Neural crest cell (in vitro differentiated cells): ENCODE results near the gene JPH3. TPM values are rescaled to one million over a fixed set of nuclear protein-coding genes. Genes with fewer than 3 reads are reported as not detected.

Experiments
- DNase-seq: peaks from one replicate; pipeline ENCODE4 v3.0.0; 2021; ENCODE audit warnings: low read depth, mixed read lengths, low spot score
- H3K27ac Mint-ChIP-seq: one replicate; pipeline ENCODE4 v1.8.0; 2021; ENCODE audit warnings: mild to moderate bottlenecking, mixed read lengths; ENCODE audit not compliant: unreplicated experiment
- H3K27me3 Mint-ChIP-seq: 2 replicates; pipeline ENCODE4 v1.8.0; 2021; ENCODE audit warnings: low read depth, mild to moderate bottlenecking, mixed read lengths
- H3K36me3 Mint-ChIP-seq: 2 replicates; pipeline ENCODE4 v1.8.0; 2021; ENCODE audit warnings: low read depth, mild to moderate bottlenecking, mixed read lengths
- H3K4me1 Mint-ChIP-seq: 2 replicates; pipeline ENCODE4 v1.8.0; 2021; ENCODE audit warnings: mixed read lengths
- H3K4me3 Mint-ChIP-seq: one replicate; pipeline ENCODE4 v1.8.0; 2021; ENCODE audit warnings: mild to moderate bottlenecking, mixed read lengths
- H3K9me3 Mint-ChIP-seq: 2 replicates; pipeline ENCODE4 v1.8.0; 2021; ENCODE audit warnings: mixed read lengths
- CTCF ChIP-seq: fragments of 200-600 bp; sonication (generic); conservative IDR thresholded peaks from 2 replicates; pipeline ENCODE4 v1.5.0; 2021; ENCODE audit warnings: antibody characterized with exemption, mild to moderate bottlenecking
- long read RNA-seq: library from polyadenylated mRNA; unstranded; transcript quantifications from one replicate; pipeline ENCODE4 v2.0.0, GENCODE V29; 2020
- total RNA-seq: library from RNA; stranded (reverse); gene quantifications from 2 replicates; pipeline ENCODE4 v1.2.1, GENCODE V29; 2021

Gene JPH3
- 9.1 and 9.5 TPM in 2 replicates for total RNA-seq
- long read RNA-seq = 0 reads

DNA sequence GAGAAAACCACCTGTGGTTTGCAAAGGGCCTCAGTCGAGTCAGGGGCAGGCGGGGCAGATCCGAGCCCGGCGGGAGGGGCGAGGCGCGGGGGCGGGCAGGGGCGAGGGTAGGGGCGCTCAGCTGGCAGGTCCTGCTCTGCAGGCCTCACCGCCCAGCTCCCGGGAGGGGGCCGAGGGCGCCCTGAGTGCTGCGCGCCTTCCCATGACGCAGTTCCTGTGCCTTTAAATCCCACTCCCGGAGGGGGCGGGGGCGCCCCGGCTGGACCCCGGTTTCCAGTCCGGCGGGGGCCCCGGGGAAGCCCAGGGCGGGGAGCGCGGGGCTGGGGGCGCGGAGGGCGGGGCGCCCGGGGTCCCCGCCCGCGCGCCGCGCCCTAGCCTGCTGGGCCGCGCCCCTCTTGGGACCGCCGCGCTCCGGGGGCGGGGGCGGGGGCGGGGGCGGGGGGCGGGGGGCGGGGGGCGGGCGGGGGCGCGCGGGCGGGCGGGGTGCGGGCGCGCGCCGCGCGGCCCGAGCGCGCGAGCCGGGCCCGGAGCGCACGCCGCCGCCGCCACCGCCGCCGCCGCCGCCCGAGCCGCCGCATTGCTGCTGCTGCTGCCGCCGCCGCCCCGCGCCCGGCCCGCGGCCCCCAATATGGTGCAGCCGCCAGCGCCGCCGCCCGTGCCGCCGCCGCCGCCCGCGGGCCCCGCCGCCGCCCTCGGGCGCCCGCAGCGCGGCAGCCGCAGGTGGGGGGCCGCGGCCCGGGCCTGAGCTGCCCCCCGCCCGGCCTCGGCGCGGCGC, at the start of gene JPH3:
JPH3 (plus strand) TSS at position 508 of the 775 bp plus-strand sequence. CDS start 639 bp downstream, outside the sequence.
- Mint-ChIP-seq H3K4me1 (peaks cover 11% of the 10 kb centered on the region), H3K4me3 (peak within 1 kb of the TSS; percentile 93), H3K9me3 (no peaks in the 10 kb centered on the region), H3K27me3 (peaks cover 43% of the 10 kb centered on the region), H3K27ac (no peak within 1 kb of the TSS), H3K36me3 (peaks cover 4% of the 10 kb centered on the region)
- TF ChIP-seq CTCF = no peak
- no peak for DNase-seq

DNA sequence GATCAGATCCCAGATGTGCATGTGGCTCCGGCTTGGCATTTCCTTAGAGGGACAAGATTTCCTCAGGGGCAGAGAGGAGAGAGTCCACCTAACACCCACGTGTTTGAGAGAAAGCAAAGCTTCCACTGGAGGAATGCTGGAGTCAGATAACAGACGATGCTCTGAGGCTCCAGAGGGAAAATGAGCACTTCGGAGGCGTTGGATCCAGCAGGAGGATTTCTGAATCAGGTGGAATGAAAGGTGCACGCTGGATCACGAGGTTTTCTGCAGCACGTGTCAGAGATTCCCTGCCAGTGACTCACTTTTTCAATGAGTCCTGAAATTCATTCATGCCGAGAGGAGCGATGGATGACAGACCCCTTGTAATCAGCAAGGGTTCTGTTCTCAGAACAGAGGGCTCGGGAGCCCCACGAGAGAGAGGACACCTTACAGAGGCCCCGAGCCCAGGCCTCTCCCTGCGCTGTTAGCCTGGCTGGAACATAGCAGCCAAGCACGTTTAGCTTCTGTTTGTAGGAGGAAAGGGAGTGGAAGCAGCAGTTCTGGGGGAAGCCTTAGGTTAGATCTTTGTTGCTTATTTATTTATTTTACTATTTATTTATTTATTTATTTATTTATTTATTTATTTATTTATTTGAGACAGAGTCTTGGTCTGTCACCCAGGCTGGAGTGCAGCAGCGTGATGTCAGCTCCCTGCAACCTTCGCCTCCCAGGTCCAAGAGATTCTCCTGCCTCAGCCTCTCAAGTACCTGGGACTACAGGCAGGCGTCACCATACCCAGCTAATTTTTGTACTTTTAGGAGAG, 49.3 kb upstream of the JPH3 start:
- no peaks in the 10 kb centered on the region for H3K36me3 Mint-ChIP-seq
- DNase-seq = no peak
- peaks cover 3% of the 10 kb centered on the region for H3K4me1 Mint-ChIP-seq
- no peaks in the 10 kb centered on the region for H3K9me3 Mint-ChIP-seq
- peaks cover 9% of the 10 kb centered on the region for H3K27me3 Mint-ChIP-seq
- no peak for TF ChIP-seq CTCF
- no peak overlapping the region for H3K4me3 Mint-ChIP-seq
- H3K27ac Mint-ChIP-seq = no peak overlapping the region

DNA sequence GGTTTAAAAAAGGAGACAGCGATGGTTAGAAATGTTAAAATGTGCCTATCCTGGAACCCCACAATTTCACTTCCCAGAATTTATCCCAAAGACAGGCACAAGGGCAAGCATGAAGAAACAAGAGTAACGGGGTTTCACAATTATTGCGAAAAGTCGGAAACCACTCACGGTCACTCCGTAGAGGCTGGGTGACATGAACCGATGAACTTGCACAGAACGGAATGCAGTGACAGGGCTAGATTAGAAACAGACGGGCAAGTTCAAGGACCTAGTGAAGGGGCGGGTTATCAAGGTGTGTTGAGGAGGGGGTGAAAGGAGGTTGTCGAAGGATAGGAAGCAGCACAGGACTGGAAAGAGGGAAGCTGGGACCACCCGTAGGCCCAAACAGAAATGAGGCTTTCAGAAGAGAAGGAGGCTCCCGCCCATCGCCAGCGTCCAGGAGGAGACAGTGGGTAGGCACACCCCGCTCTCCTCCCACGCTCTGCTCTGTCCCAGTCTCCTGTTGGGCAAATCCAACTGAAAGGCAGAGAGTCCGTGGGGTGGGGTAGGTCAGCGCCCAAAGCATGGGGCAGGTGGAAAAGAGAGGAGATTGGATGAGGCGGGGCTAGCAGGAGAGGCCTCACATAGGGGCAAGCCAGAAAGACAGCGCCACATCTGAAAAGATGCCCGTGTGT, 47.4 kb upstream of the JPH3 start:
- Mint-ChIP-seq H3K36me3 (no peaks in the 10 kb centered on the region), H3K4me3 (no peak overlapping the region), H3K9me3 (peaks cover 3% of the 10 kb centered on the region), H3K4me1 (peaks cover 6% of the 10 kb centered on the region), H3K27me3 (peaks cover 2% of the 10 kb centered on the region), H3K27ac (no peak overlapping the region)
- no peak for DNase-seq
- no peak for TF ChIP-seq CTCF

DNA sequence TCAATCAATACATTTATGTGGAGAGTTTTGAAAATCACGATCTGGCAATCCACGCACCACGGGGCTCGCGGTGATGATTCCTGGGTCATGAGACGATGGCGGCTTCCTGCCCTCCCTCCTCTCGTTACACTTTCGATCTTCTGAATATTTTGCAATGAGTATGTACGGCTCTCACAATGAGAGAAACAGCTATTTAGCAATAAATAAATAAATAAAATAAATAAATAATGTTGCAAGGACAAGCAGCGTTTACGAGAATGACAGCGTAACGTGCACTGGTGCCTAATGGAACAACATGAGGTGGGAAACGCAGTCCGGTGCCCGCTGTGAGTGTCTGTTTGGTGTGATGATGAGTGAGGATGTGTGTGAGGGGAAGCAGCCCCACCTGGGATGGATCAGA, 46.7 kb upstream of the JPH3 start:
- peaks cover 10% of the 10 kb centered on the region for H3K4me1 Mint-ChIP-seq

More for the DNA sequence above, 46.7 kb upstream of the JPH3 start:
- Mint-ChIP-seq H3K36me3 (no peaks in the 10 kb centered on the region), H3K27me3 (no peaks in the 10 kb centered on the region), H3K4me3 (no peak overlapping the region), H3K9me3 (peaks cover 6% of the 10 kb centered on the region), H3K27ac (peak overlapping the region; percentile 96)
- DNase-seq = no peak
- TF ChIP-seq CTCF = no peak
